IPS DF 6.9 (cell line): ENCODE results near the gene DHX34.
A peak's percentile ranks its signal among the peaks of the same experiment; 100 is the strongest.
"Not testable (repeated sequence)": the region's sequence is repeated elsewhere in the genome, so short reads cannot be mapped to it uniquely, and the experiment has no call there.

Experiments used
- DNase-seq: peaks from one replicate; pipeline ENCODE4 v3.0.0-alpha.2; 2013; ENCODE audit warnings: low read depth, low spot score
- H3K27ac ChIP-seq: one replicate; pipeline ENCODE4 v1.5.1; 2013; ENCODE audit warnings: low read length, control low read depth
- H3K27me3 ChIP-seq: 2 replicates; pipeline ENCODE4 v1.6.1; 2013; ENCODE audit warnings: mild to moderate bottlenecking, low read length; ENCODE audit not compliant: control insufficient read depth, insufficient read depth
- H3K36me3 ChIP-seq: 2 replicates; pipeline ENCODE4 v1.6.1; 2013; ENCODE audit warnings: low read length; ENCODE audit not compliant: control insufficient read depth, insufficient read depth
- H3K4me1 ChIP-seq: 2 replicates; pipeline ENCODE4 v1.6.1; 2013; ENCODE audit warnings: low read length; ENCODE audit not compliant: control insufficient read depth, insufficient read depth
- H3K4me3 ChIP-seq: 2 replicates; pipeline ENCODE4 v1.5.1; 2013; ENCODE audit warnings: mild to moderate bottlenecking, low read length
- H3K9me3 ChIP-seq: 2 replicates; pipeline ENCODE4 v1.6.1; 2013; ENCODE audit warnings: low read length, inconsistent platforms; ENCODE audit not compliant: control insufficient read depth, insufficient read depth
- WGBS: extraction: QIAGEN DNeasy Blood & Tissue Kit; methylation state at CpG from one replicate; pipeline ENCODE4 v1.1.7; 2013; ENCODE audit warnings: mixed read lengths, missing lambda C conversion rate; ENCODE audit not compliant: insufficient read length, insufficient coverage; 5-methylcytosine and 5-hydroxymethylcytosine counted together

DHX34 gene

DNA sequence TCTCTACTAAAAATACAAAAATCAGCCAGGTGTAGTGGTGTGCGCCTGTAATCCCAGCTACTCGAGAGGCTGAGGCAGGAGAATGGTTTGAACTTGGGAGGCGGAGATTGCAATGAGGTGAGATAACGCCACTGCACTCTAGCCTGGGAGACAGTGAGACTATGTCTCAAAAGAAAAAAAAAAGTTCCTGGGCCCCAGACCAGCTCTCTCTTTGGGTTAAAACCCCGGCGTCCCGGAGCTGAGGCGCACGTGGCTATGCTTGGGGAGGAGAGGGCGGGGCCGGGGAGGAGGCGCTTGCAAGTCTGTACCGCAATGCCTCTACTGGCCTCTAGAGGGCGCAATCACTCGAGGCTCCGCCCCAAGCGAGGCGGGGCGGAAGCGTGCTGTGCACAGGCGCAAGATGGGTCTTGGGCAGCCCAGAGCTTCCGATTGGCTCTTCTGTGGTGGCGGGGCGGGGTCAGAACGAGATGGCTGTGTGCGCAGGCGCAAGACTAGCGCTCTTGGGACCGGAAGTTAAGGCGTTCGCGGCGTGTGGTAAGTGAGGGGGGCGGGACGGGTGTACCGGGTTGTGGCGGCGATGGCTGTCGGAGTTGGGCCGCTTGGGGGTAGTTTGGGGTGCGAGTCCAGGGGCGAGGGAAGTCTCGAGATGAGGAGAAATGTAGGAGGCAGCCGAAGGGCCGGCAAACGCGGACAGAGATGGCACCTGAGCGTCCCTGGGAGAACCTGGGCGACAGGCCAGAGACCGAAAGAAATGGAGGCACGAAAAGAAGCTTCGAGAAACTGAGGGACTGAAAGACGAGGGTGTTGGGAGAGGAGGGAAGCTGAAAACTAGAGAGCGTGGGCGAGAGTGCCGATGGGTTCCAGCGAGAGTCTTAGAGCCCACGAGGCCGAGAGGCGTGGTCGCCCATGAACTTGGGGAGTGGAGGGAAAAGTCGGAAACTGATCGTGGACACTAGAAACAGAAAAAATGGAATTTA is at the start of gene DHX34:
DHX34 (plus strand) TSS at position 497 of the 977 bp plus-strand sequence. CDS start 3,716 bp downstream, outside the sequence.
- Histone ChIP-seq H3K36me3 (peaks cover 11% of the 10 kb centered on the region), H3K9me3 (no peaks in the 10 kb centered on the region), H3K27me3 (no peaks in the 10 kb centered on the region), H3K27ac (no peak within 1 kb of the TSS), H3K4me1 (no peaks in the 10 kb centered on the region), H3K4me3 (peak within 1 kb of the TSS; percentile 73)
- DNase-seq: peak; percentile 99
- WGBS: no CpG with 5 or more reads among the region's 63 CpGs

GRCh38 chr19:47300867-47301266 is 48.2 kb upstream of the DHX34 start:
- H3K9me3 ChIP-seq, H3K27me3 ChIP-seq, H3K36me3 ChIP-seq, DNase-seq, H3K4me1 ChIP-seq, H3K27ac ChIP-seq, H3K4me3 ChIP-seq: not testable (repeated sequence)
- WGBS: no CpG with 5 or more reads among the region's 14 CpGs

DNA sequence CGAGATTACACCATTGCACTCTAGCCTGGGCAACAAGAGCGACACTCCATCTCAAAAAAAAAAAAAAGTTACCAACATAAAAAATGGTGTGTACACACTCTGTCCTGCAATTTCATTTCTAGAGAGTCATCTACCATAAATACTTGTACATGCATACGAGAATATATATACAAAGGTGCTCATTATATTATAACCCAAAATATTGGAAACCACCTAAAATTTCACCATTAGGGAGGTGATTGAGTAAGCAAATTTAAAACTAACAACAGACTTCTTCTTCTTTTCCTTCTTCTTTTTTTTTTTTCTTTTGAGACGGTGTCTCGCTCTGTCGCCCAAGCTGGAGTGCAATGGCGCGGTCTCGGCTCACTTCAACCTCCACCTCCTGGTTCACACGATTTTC is 46.9 kb upstream of the DHX34 start:
- no CpG with 5 or more reads among the region's 10 CpGs for WGBS
- no peak overlapping the region for H3K4me3 ChIP-seq
- H3K27ac ChIP-seq: no peak overlapping the region
- H3K9me3 ChIP-seq: no peaks in the 10 kb centered on the region
- H3K4me1 ChIP-seq: peaks cover 2% of the 10 kb centered on the region; the same call in 1 of the 2 replicates
- no peaks in the 10 kb centered on the region for H3K36me3 ChIP-seq
- H3K27me3 ChIP-seq: no peaks in the 10 kb centered on the region
- DNase-seq: no peak

DNA sequence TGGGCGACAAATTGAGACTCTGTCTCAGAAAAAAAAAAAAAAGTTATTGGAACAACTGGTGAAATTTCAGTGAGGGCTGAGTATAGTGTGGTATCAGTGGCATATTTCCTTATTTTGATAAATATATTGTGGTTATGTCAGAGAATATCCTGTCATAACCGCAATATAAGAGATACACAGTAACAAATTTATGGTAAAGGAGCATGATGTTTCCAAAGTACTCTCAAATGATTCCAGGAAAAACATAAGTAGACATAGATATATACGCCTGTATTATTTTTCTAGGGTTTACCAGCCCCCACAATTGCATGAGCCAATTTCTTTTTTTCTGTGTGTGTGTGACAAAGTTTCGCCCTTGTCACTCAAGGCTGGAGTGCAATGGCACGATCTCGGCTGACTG is 45.1 kb upstream of the DHX34 start:
- DNase-seq: no peak
- WGBS: no CpG with 5 or more reads among the region's 6 CpGs

DNA sequence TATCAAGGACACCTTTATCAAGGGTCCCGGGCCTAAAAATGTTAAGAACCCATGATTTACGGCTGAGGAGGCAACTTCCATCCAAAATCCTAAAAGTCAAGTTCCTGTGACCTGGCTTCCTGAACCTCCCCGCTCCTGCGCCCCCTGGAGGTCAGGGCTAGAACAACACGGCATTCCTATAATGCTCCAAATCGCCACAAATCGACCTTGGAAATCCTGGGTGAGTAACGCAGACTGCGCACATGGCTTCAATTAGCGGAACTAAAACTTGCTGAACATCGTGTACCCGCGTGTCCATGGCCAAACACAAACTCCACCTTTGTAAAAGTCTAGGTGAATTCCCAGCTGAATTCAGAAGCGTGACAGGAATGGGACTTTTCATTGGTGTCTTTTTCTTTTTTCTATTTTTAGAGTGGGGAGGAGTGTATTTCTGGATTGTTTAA is 43.8 kb upstream of the DHX34 start:
- Histone ChIP-seq H3K9me3 (no peaks in the 10 kb centered on the region), H3K4me1 (no peaks in the 10 kb centered on the region), H3K27ac (no peak overlapping the region), H3K27me3 (no peaks in the 10 kb centered on the region), H3K4me3 (no peak overlapping the region), H3K36me3 (no peaks in the 10 kb centered on the region)
- no CpG with 5 or more reads among the region's 14 CpGs for WGBS
- no peak for DNase-seq

More for the DNA sequence above, 45.1 kb upstream of the DHX34 start:
- H3K36me3 ChIP-seq: no peaks in the 10 kb centered on the region
- H3K27ac ChIP-seq: no peak overlapping the region
- peaks cover 2% of the 10 kb centered on the region; the same call in 1 of the 2 replicates for H3K4me1 ChIP-seq
- H3K9me3 ChIP-seq: no peaks in the 10 kb centered on the region
- no peaks in the 10 kb centered on the region for H3K27me3 ChIP-seq
- no peak overlapping the region for H3K4me3 ChIP-seq

DNA sequence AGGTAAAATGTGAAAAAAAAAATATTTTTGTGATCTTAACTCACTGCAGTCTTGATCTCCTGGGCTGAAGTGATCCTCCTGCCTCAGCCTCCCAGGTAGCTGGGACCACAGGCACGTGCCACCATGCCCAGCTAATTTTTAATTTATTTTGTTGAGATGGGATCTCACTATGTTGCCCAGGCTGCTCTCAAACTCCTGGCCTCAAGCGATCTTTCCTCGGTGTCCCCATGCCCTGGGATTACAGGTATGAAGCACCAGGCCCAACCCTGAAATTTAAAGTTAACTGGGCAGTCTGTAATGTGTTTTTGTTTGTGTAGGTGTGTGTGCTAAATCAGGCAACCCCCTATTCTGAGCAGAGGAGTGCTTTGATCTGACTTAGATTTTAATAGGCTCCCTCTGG is 42.8 kb upstream of the DHX34 start:
- DNase-seq: no peak
- WGBS: no CpG with 5 or more reads among the region's 3 CpGs
- H3K4me1 ChIP-seq: no peaks in the 10 kb centered on the region
- no peak overlapping the region for H3K27ac ChIP-seq
- H3K9me3 ChIP-seq: no peaks in the 10 kb centered on the region
- peaks cover 1% of the 10 kb centered on the region; the same call in 1 of the 2 replicates for H3K27me3 ChIP-seq
- no peaks in the 10 kb centered on the region for H3K36me3 ChIP-seq
- no peak overlapping the region for H3K4me3 ChIP-seq

GRCh38 chr19:47309038-47309437 is 40.1 kb upstream of the DHX34 start:
- no CpG with 5 or more reads among the region's 8 CpGs for WGBS
- H3K9me3 ChIP-seq: no peaks in the 10 kb centered on the region
- H3K4me3 ChIP-seq: no peak overlapping the region
- no peaks in the 10 kb centered on the region for H3K36me3 ChIP-seq
- no peak for DNase-seq
- H3K27me3 ChIP-seq: peaks cover 1% of the 10 kb centered on the region; the same call in 1 of the 2 replicates
- H3K27ac ChIP-seq: no peak overlapping the region
- no peaks in the 10 kb centered on the region for H3K4me1 ChIP-seq

DNA sequence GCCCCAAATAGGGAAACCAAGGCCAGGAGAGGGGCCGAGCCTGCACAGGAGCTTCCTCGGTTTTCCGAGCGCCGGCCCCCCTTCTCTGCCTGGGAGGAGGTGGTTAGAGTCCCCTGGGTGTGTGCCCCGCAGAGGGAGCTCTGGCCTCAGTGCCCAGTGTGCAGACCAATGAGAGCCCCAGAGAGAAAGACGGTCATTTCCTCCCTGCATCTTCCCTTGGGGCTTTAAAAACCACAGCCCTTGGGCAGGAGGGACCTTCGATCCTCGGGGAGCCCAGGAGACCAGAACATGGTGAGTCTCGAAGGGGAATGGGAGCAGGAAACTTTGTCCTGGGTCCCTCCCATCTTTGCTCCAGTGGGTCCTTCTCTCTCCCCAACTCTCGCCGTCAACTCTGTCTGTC is 39.5 kb upstream of the DHX34 start, which contains the start of gene C5AR1:
C5AR1 (plus strand) TSS at position 254 of the 400 bp plus-strand sequence; CDS start at position 289, 35 bp downstream.
- WGBS: no CpG with 5 or more reads among the region's 12 CpGs
- H3K4me1 ChIP-seq: no peaks in the 10 kb centered on the region

DNA sequence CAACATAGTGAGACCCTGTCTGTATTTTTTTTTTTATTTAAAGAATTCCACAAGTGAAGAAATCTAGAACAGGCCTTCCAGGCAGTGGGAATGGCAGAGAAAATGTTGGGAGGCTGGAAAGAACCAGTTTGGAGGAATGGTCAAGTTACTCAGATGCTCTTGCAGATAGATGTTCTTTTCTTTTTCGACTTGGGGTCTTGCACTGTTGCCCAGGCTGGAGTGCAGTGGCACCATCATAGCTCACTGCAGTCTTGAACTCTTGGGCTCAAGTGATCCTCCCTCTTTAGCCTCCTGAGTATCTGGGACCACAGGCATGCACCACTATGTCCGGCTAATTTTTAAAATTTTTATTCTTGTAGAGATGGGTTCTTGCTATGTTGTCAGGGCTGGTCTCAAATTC is 38.8 kb upstream of the DHX34 start:
- no peaks in the 10 kb centered on the region for H3K9me3 ChIP-seq
- H3K27ac ChIP-seq: no peak overlapping the region
- DNase-seq: no peak
- no CpG with 5 or more reads among the region's 2 CpGs for WGBS
- no peaks in the 10 kb centered on the region for H3K36me3 ChIP-seq
- H3K4me1 ChIP-seq: no peaks in the 10 kb centered on the region
- no peak overlapping the region for H3K4me3 ChIP-seq
- H3K27me3 ChIP-seq: peaks cover 1% of the 10 kb centered on the region; the same call in 1 of the 2 replicates

More for the DNA sequence above, 39.5 kb upstream of the DHX34 start, which contains the start of gene C5AR1:
- H3K36me3 ChIP-seq: no peaks in the 10 kb centered on the region
- no peaks in the 10 kb centered on the region for H3K9me3 ChIP-seq
- no peak within 1 kb of the TSS for H3K4me3 ChIP-seq
- peaks cover 1% of the 10 kb centered on the region; the same call in 1 of the 2 replicates for H3K27me3 ChIP-seq
- DNase-seq: no peak
- H3K27ac ChIP-seq: no peak within 1 kb of the TSS

GRCh38 chr19:47310819-47311218 is 38.3 kb upstream of the DHX34 start:
- no peaks in the 10 kb centered on the region for H3K36me3 ChIP-seq
- no peaks in the 10 kb centered on the region for H3K9me3 ChIP-seq
- WGBS: no CpG with 5 or more reads among the region's 5 CpGs
- H3K4me1 ChIP-seq: no peaks in the 10 kb centered on the region
- peaks cover 1% of the 10 kb centered on the region; the same call in 1 of the 2 replicates for H3K27me3 ChIP-seq
- H3K27ac ChIP-seq: no peak overlapping the region
- DNase-seq: no peak
- no peak overlapping the region for H3K4me3 ChIP-seq
